HL-60/S4 (cell line): ENCODE results near the gene C1orf174.

Experiments used
- in situ Hi-C: fragments of 300-500 bp; cut with MboI; formaldehyde crosslinking; loops from 2 replicates; pipeline ENCODE4 v1.14.3; 2022; ENCODE audit warnings: low sequenced_read_pairs

C1orf174 gene

GRCh38 chr1:3910857-3911845 lies 11.1 kb upstream of the C1orf174 start:
- in situ Hi-C loops, result no loop called here

GRCh38 chr1:3910049-3910731 lies 10.1 kb upstream of the C1orf174 start:
- in situ Hi-C loops, result no loop called here

GRCh38 chr1:3909615-3910014 lies 9.5 kb upstream of the C1orf174 start:
- in situ Hi-C loops, result no loop called here

- in situ Hi-C loops, result no loop called here
These were observed 8.9 kb upstream of the C1orf174 start for GRCh38 chr1:3908886-3909517.

- in situ Hi-C loops, result no loop called here
These were observed 7.6 kb upstream of the C1orf174 start for GRCh38 chr1:3907621-3908165.

- in situ Hi-C loops, result no loop called here
These were observed 7.0 kb upstream of the C1orf174 start for GRCh38 chr1:3907031-3907534.

GRCh38 chr1:3906672-3907020 lies 6.6 kb upstream of the C1orf174 start:
- in situ Hi-C loops, result no loop called here

GRCh38 chr1:3905953-3906671 lies 6.0 kb upstream of the C1orf174 start:
- in situ Hi-C loops, result no loop called here

- in situ Hi-C loops, result no loop called here
These were observed 5.3 kb upstream of the C1orf174 start for GRCh38 chr1:3905266-3905952.

GRCh38 chr1:3904843-3905185 lies 4.7 kb upstream of the C1orf174 start:
- in situ Hi-C loops, result no loop called here

GRCh38 chr1:3904006-3904842 lies 4.2 kb upstream of the C1orf174 start:
- in situ Hi-C loops, result no loop called here

- in situ Hi-C loops, result no loop called here
These were observed 3.3 kb upstream of the C1orf174 start for GRCh38 chr1:3903141-3904005.

GRCh38 chr1:3902571-3903091 lies 2.6 kb upstream of the C1orf174 start:
- in situ Hi-C loops, result no loop called here

GRCh38 chr1:3902111-3902511 lies 2.0 kb upstream of the C1orf174 start:
- in situ Hi-C loops, result no loop called here

GRCh38 chr1:3900969-3901529 lies 977 bp upstream of the C1orf174 start:
- in situ Hi-C loops, result no loop called here

GRCh38 chr1:3899754-3900149 lies 320 bp downstream of the C1orf174 start:
- in situ Hi-C loops, result no loop called here

GRCh38 chr1:3898994-3899753 lies 898 bp downstream of the C1orf174 start:
- in situ Hi-C loops, result no loop called here
